Stomach (tissue), 4 donors: ENCODE data around the gene CAPS.

Source experiments
- CTCF ChIP-seq, 7 experiments: fragments of 450-650 bp in 4 of 7; fragments of 200-600 bp in 3 of 7; sonication (generic) in 3 of 7; IDR thresholded peaks; one replicate each; pipeline ENCODE4 v1.5.1; 2016 to 2019; ENCODE audit warnings: antibody characterized with exemption in 7 of 7, control low read depth in 2 of 7, mild to moderate bottlenecking in 1 of 7
- EP300 ChIP-seq: sonication (generic); formaldehyde crosslinking; IDR thresholded peaks from one replicate; pipeline ENCODE4 v1.6.1; 2017; ENCODE audit warnings: antibody characterized with exemption
- POLR2A ChIP-seq, 4 donors: fragments of 450-650 bp; IDR thresholded peaks; one replicate each; pipeline ENCODE4 v1.6.1; 2016; ENCODE audit warnings: antibody characterized with exemption in 4 of 4, control low read depth in 2 of 4, mild to moderate bottlenecking in 1 of 4, moderate library complexity in 1 of 4
- POLR2AphosphoS5 ChIP-seq, 3 donors: sonication (generic); formaldehyde crosslinking; IDR thresholded peaks; one replicate each; pipeline ENCODE4 v1.6.1; 2016; ENCODE audit warnings: antibody characterized with exemption in 3 of 3

- TF ChIP-seq CTCF (IDR thresholded peaks at IDR 0.05), result no peak
- TF ChIP-seq POLR2A (IDR thresholded peaks at IDR 0.05), result no peak
- no peak for TF ChIP-seq EP300
- TF ChIP-seq POLR2AphosphoS5 (IDR thresholded peaks at IDR 0.05), result no peak
These were observed 27.6 kb downstream of the CAPS start for GRCh38 chr19:5941673-5942072.
